OCI-LY3 (cell line): ENCODE results near the gene GJB2.

ENCODE experiments used
- H2AFZ ChIP-seq: fragments of 200-600, 300-600 bp; shearing (Covaris generic); 2 replicates; pipeline ENCODE4 v1.6.0; 2014; ENCODE audit warnings: antibody characterized with exemption, low read depth, low read length
- H3K27ac ChIP-seq: fragments of 200-600, 300-600 bp; sonication (generic); 2 replicates; pipeline ENCODE4 v1.5.1; 2014; ENCODE audit warnings: mild to moderate bottlenecking, low read length, moderate library complexity, mixed read lengths
- H3K27me3 ChIP-seq: fragments of 200-600, 300-600 bp; sonication (generic); 2 replicates; pipeline ENCODE4 v1.6.1; 2014; ENCODE audit warnings: low read depth, low read length, mixed read lengths
- H3K36me3 ChIP-seq: fragments of 200-600, 300-600 bp; sonication (generic); replicated peaks from 2 replicates; pipeline ENCODE3; 2014; ENCODE audit warnings: low read depth, low read length, mixed read lengths
- H3K4me1 ChIP-seq: fragments of 300-600, 200-600 bp; sonication (generic); 2 replicates; pipeline ENCODE4 v1.6.1; 2014; ENCODE audit warnings: low read length, mixed read lengths
- H3K4me2 ChIP-seq: fragments of 200-600, 300-600 bp; sonication (generic); 2 replicates; pipeline ENCODE4 v1.6.1; 2014; ENCODE audit warnings: low read length, mixed read lengths
- H3K4me3 ChIP-seq: fragments of 300-600, 200-600 bp; sonication (generic); 2 replicates; pipeline ENCODE4 v1.5.1; 2014; ENCODE audit warnings: antibody characterized with exemption, mild to moderate bottlenecking, low read length, moderate library complexity
- H3K79me2 ChIP-seq: fragments of 300-600, 200-600 bp; shearing (Covaris generic); 2 replicates; pipeline ENCODE4 v1.6.1; 2014; ENCODE audit warnings: mild to moderate bottlenecking, low read length, mixed read lengths
- H3K9ac ChIP-seq: fragments of 300-600, 200-600 bp; shearing (Covaris generic); 2 replicates; pipeline ENCODE4 v1.6.0; 2014; ENCODE audit warnings: mild to moderate bottlenecking, low read length, moderate library complexity
- H3K9me3 ChIP-seq: fragments of 200-600, 300-600 bp; shearing (Covaris generic); 2 replicates; pipeline ENCODE4 v1.6.1; 2014; ENCODE audit warnings: low read length, mixed read lengths; ENCODE audit not compliant: insufficient read depth
- H4K20me1 ChIP-seq: fragments of 200-600, 300-600 bp; sonication (generic); 2 replicates; pipeline ENCODE4 v1.6.1; 2016; ENCODE audit warnings: low read length, mixed read lengths; ENCODE audit not compliant: insufficient read depth
- EZH2phosphoT487 ChIP-seq: fragments of 200-600 bp; shearing (Covaris generic); IDR thresholded peaks from 2 replicates; pipeline ENCODE4 v1.6.1; 2018; ENCODE audit warnings: antibody characterized with exemption, mixed run types, low read depth
- TF ChIP-seq, protein P1 (sequence below): fragments of 200-600, 300-600 bp; sonication (generic); IDR thresholded peaks from 2 replicates; pipeline ENCODE4 v1.5.1; 2014; ENCODE audit warnings: antibody characterized with exemption, low read length, low read depth

Gene GJB2

DNA sequence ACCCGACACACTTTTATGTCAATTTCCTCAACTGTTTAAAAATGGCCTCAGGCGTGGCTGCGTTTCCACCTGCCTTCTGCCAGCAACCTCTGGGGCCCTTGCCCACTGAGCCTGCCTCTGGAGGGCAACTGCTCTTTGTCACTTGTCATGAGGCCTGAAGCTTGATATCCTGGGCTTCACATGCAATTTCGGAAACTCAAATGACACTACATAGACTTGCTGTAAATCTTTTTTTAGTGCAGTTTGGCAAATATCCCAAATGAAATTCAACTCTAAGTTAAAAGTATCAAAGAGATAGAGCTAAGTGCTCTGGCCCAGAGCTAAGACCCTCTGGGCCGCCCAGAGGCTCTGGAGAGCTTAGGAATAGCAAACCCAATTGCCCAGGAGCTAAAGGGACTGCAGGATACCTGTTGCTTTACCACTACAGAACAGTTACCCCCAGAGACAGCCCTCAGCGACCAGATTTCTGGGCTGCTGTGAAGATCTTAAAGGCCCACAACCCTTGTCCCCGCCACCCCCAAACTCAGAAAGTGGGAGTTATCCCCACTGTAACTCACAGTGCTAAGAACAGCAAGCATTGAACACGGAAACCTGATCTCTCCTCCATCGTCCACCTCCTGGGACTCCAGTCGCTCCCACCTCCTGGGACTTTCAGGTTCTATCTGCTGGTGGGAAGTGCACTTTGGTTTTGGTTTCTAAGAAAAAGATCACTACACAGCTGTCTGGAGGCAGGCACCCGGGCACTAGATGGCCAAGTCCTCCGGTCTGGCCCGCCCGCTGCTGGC lies 51.3 kb downstream of the GJB2 start:
- H3K9ac ChIP-seq, result no peak overlapping the region
- peaks cover 8% of the 10 kb centered on the region; the same call in 1 of the 2 replicates for H4K20me1 ChIP-seq
- no peaks in the 10 kb centered on the region for H3K36me3 ChIP-seq
- TF ChIP-seq EZH2phosphoT487, result no peak
- TF ChIP-seq, protein P1, sequence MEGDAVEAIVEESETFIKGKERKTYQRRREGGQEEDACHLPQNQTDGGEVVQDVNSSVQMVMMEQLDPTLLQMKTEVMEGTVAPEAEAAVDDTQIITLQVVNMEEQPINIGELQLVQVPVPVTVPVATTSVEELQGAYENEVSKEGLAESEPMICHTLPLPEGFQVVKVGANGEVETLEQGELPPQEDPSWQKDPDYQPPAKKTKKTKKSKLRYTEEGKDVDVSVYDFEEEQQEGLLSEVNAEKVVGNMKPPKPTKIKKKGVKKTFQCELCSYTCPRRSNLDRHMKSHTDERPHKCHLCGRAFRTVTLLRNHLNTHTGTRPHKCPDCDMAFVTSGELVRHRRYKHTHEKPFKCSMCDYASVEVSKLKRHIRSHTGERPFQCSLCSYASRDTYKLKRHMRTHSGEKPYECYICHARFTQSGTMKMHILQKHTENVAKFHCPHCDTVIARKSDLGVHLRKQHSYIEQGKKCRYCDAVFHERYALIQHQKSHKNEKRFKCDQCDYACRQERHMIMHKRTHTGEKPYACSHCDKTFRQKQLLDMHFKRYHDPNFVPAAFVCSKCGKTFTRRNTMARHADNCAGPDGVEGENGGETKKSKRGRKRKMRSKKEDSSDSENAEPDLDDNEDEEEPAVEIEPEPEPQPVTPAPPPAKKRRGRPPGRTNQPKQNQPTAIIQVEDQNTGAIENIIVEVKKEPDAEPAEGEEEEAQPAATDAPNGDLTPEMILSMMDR, result no peak
- H3K79me2 ChIP-seq, result no peaks in the 10 kb centered on the region
- no peaks in the 10 kb centered on the region for H3K9me3 ChIP-seq
- peaks cover 11% of the 10 kb centered on the region for H3K27me3 ChIP-seq
- H2AFZ ChIP-seq, result no peak overlapping the region
- H3K27ac ChIP-seq, result no peak overlapping the region
- peaks cover 36% of the 10 kb centered on the region for H3K4me1 ChIP-seq
- H3K4me3 ChIP-seq, result no peak overlapping the region
- no peak overlapping the region for H3K4me2 ChIP-seq

GRCh38 chr13:20140487-20140886 lies 52.3 kb downstream of the GJB2 start:
- H4K20me1 ChIP-seq, result peaks cover 8% of the 10 kb centered on the region; the same call in 1 of the 2 replicates
- no peak overlapping the region for H3K9ac ChIP-seq
- H3K27me3 ChIP-seq, result peaks cover 9% of the 10 kb centered on the region
- no peaks in the 10 kb centered on the region for H3K36me3 ChIP-seq
- no peak for TF ChIP-seq EZH2phosphoT487
- TF ChIP-seq, protein P1, result no peak
- H3K4me3 ChIP-seq, result no peak overlapping the region
- H3K4me1 ChIP-seq, result peaks cover 36% of the 10 kb centered on the region
- H2AFZ ChIP-seq, result no peak overlapping the region
- no peaks in the 10 kb centered on the region for H3K79me2 ChIP-seq
- H3K4me2 ChIP-seq, result no peak overlapping the region
- no peaks in the 10 kb centered on the region for H3K9me3 ChIP-seq
- no peak overlapping the region for H3K27ac ChIP-seq

DNA sequence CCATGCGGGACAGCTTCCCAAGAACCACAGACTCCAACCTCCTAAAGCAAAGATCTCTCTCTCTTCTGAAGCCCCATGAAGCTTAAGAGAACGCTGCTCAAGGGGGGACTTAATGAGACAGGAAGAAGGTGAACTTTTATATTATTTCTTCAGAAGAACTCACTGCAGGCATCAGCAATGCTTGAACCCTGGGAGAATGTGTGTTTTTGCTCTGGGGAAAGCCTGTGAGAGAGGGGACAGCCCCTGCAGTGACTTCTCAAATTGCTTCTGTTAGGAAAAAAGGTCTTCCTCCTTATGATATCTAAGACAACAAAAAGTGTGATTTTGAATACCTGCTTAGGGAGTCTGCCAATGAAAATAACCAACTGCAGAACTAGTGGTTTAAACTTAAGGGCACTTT lies 54.9 kb downstream of the GJB2 start:
- H4K20me1 ChIP-seq, result peaks cover 8% of the 10 kb centered on the region; the same call in 1 of the 2 replicates
- H3K27me3 ChIP-seq, result peaks cover 9% of the 10 kb centered on the region
- H3K9ac ChIP-seq, result no peak overlapping the region
- H3K4me3 ChIP-seq, result 0 out of 2 replicates have a peak overlapping the region, but pooled peaks have one; percentile 5
- H2AFZ ChIP-seq, result no peak overlapping the region
- peaks cover 36% of the 10 kb centered on the region for H3K4me1 ChIP-seq
- no peaks in the 10 kb centered on the region for H3K9me3 ChIP-seq
- H3K36me3 ChIP-seq, result no peaks in the 10 kb centered on the region
- no peak overlapping the region for H3K27ac ChIP-seq
- TF ChIP-seq, protein P1, result no peak
- no peak for TF ChIP-seq EZH2phosphoT487
- no peaks in the 10 kb centered on the region for H3K79me2 ChIP-seq
- H3K4me2 ChIP-seq, result peak overlapping the region; percentile 50
